GM03348 (cell line): Measurements from ENCODE around the gene DCAF5.
A peak's percentile ranks its signal among the peaks of the same experiment; 100 is the strongest.
"Not testable (repeated sequence)": the region's sequence is repeated elsewhere in the genome, so short reads cannot be mapped to it uniquely, and the experiment has no call there.

ENCODE experiments used
- DNase-seq: peaks from one replicate; pipeline ENCODE4 v3.0.0; 2012; ENCODE audit warnings: low spot score

Gene DCAF5

GRCh38 chr14:69152902-69153151 lies at the start of gene DCAF5:
DCAF5 (minus strand) TSS chr14:69153119; CDS start chr14:69152978, 141 bp downstream.
- DNase-seq: no peak

GRCh38 chr14:69199786-69200185 lies 46.9 kb upstream of the DCAF5 start:
- no peak for DNase-seq

GRCh38 chr14:69193721-69194120 lies 40.8 kb upstream of the DCAF5 start:
- DNase-seq: no peak

GRCh38 chr14:69191340-69192111 lies 38.6 kb upstream of the DCAF5 start, which contains the start of gene EXD2:
EXD2 (plus strand) TSS chr14:69191498; CDS start chr14:69209471, 17,973 bp downstream.
- DNase-seq: peak; percentile 93

- no peak for DNase-seq
These were observed 37.3 kb upstream of the DCAF5 start for GRCh38 chr14:69190191-69190590.

- DNase-seq: no peak
These were observed 30.8 kb upstream of the DCAF5 start for GRCh38 chr14:69183735-69184134.

GRCh38 chr14:69182580-69182979 lies 29.7 kb upstream of the DCAF5 start:
- not testable (repeated sequence) for DNase-seq

GRCh38 chr14:69181491-69181890 lies 28.6 kb upstream of the DCAF5 start:
- no peak for DNase-seq

GRCh38 chr14:69175130-69175529 lies 22.2 kb upstream of the DCAF5 start:
- no peak for DNase-seq

GRCh38 chr14:69171569-69171968 lies 18.6 kb upstream of the DCAF5 start:
- no peak for DNase-seq

GRCh38 chr14:69170839-69171238 lies 17.9 kb upstream of the DCAF5 start:
- no peak for DNase-seq

GRCh38 chr14:69165787-69166186 lies 12.9 kb upstream of the DCAF5 start:
- DNase-seq: not testable (repeated sequence)

GRCh38 chr14:69161590-69161989 lies 8.7 kb upstream of the DCAF5 start:
- DNase-seq: no peak

GRCh38 chr14:69156224-69156623 lies 3.3 kb upstream of the DCAF5 start:
- no peak for DNase-seq

GRCh38 chr14:69154779-69155178 lies 1.9 kb upstream of the DCAF5 start:
- DNase-seq: peak; percentile 17

- DNase-seq: peak; percentile 39
These were observed 953 bp upstream of the DCAF5 start for GRCh38 chr14:69153873-69154270.

- DNase-seq: peak; percentile 98
These were observed 393 bp upstream of the DCAF5 start for GRCh38 chr14:69153152-69153872.

- DNase-seq: peak; percentile 54
These were observed 578 bp downstream of the DCAF5 start for GRCh38 chr14:69152181-69152901.

GRCh38 chr14:69151458-69152180 lies 1.3 kb downstream of the DCAF5 start:
- DNase-seq: peak; percentile 90

GRCh38 chr14:69149461-69150244 lies 3.3 kb downstream of the DCAF5 start:
- DNase-seq: peak; percentile 30

GRCh38 chr14:69142101-69142500 lies 10.8 kb downstream of the DCAF5 start:
- DNase-seq: no peak
